ENCODE data around the gene ITGB4. TPM values are rescaled to one million over a fixed set of nuclear protein-coding genes. Genes with fewer than 3 reads are reported as not detected.

ITGB4 gene
- polyA plus RNA-seq, 1 of the 3 experiments (the other 2 are of a cell fraction): 7.0 TPM

GRCh38 chr17:75799402-75799801, 78.1 kb downstream of the ITGB4 start:
- no peaks in the 10 kb centered on the region for H4K20me1 ChIP-seq (ENCODE audit: insufficient read depth)
- H3K9me2 ChIP-seq: no peaks in the 10 kb centered on the region
- ChIA-PET CTCF (interaction anchor here (1.0 to 10.7 kb wide), 8 partner anchors 9 to 206 kb away, joined by 3 to 82 read pairs (median 4); a partner anchor contains a TSS), POLR2A (interaction anchor here (0.7 to 1.0 kb wide), 2 partner anchors 9 to 36 kb away, joined by 3 read pairs; no protein-coding TSS in a partner anchor)
- no peak for DNase-seq
- H3K4me2 ChIP-seq: no peak overlapping the region
- WGBS (ENCODE audit: low lambda C conversion rate): 95% methylated on average over 4 of the region's 4 CpGs
- no peaks in the 10 kb centered on the region for H3K4me1 ChIP-seq (ENCODE audit: control insufficient read depth in 1 of 2, insufficient read depth in 2 of 2, low read depth in 1 of 2, low read length in 1 of 2)
- H3K4me3 ChIP-seq (ENCODE audit: low read depth in 2 of 2, low read length in 1 of 2): no peak overlapping the region
- no peak overlapping the region for H3K9ac ChIP-seq
- no peaks in the 10 kb centered on the region for H3K27me3 ChIP-seq (ENCODE audit: insufficient read depth)
- peaks cover 7 to 25% of the 10 kb centered on the region in 2 experiments for H3K36me3 ChIP-seq (replicated peaks in 1 of 2; ENCODE audit: control insufficient read depth in 1 of 2, insufficient read depth in 2 of 2, low read length in 1 of 2)
- H3F3A ChIP-seq (replicated peaks; ENCODE audit: insufficient read depth): peaks cover 3% of the 10 kb centered on the region
- peaks cover 73% of the 10 kb centered on the region for H3K79me2 ChIP-seq (ENCODE audit: insufficient read depth)
- H3K9me3 ChIP-seq: no peaks in the 10 kb centered on the region
- TF ChIP-seq POLR2AphosphoS5 (IDR thresholded peaks at IDR 0.05; ENCODE audit: low read depth, low read length) (no peak), FOXJ3 (CRISPR knock-in tag; IDR thresholded peaks at IDR 0.05) (no peak), REST (IDR thresholded peaks at IDR 0.05; ENCODE audit: low read depth, low read length) (no peak), JUND (IDR thresholded peaks at IDR 0.05) (no peak), USF1 (IDR thresholded peaks at IDR 0.05; ENCODE audit: borderline replicate concordance, low read depth) (no peak), RFX5 (IDR thresholded peaks at IDR 0.05; ENCODE audit: low read length) (no peak), IRF3 (IDR thresholded peaks at IDR 0.05; ENCODE audit: low read depth, low read length) (no peak), MXI1 (IDR thresholded peaks at IDR 0.05; ENCODE audit: low read depth, low read length) (no peak), SMC3 (IDR thresholded peaks at IDR 0.05; ENCODE audit: low read depth, low read length) (no peak), NRF1 (IDR thresholded peaks at IDR 0.05; ENCODE audit: low read depth, low read length) (no peak), MEF2A (IDR thresholded peaks at IDR 0.05; ENCODE audit: borderline replicate concordance, low read depth) (no peak), SIN3A (IDR thresholded peaks at IDR 0.05; ENCODE audit: borderline replicate concordance, low read depth, low read length) (no peak)
- H3K27ac ChIP-seq (ENCODE audit: low read depth in 2 of 2, low read length in 1 of 2): no peak overlapping the region
- no peak overlapping the region for H2AFZ ChIP-seq (ENCODE audit: low read depth)

Measured in SK-N-SH (cell line).